PC-3 (cell line): ENCODE measurements around the gene PSMG3. TPM values are rescaled to one million over a fixed set of nuclear protein-coding genes. Genes with fewer than 3 reads are reported as not detected.

Experiments
- ATAC-seq: fragments of 200-7000 bp; cut with Tn5 transposase; 2 replicates; pipeline ENCODE4 v1.9.1; 2020; ENCODE audit warnings: mild to moderate bottlenecking, moderate library complexity
- BruUV-seq: library from RNA; stranded (reverse); fragments of 400-500 nt; replicated peaks from 2 replicates; lab custom pipeline; 2021; lab: Mats Ljungman, UMichigan
- CTCF ChIA-PET: fragments of 300-600 bp; sonication (Branson Sonifier 250); formaldehyde crosslinking; loops from one replicate; lab custom pipeline; 2022; ENCODE audit warnings: antibody characterized with exemption; lab: Charles Lee
- POLR2A ChIA-PET: fragments of 300-600 bp; sonication (Branson Sonifier 250); formaldehyde crosslinking; loops from one replicate; lab custom pipeline; 2022; ENCODE audit warnings: antibody characterized with exemption; ENCODE audit not compliant: unreplicated experiment; lab: Charles Lee
- DNase-seq: peaks from one replicate; pipeline ENCODE4 v3.0.0-alpha.2; 2015
- H2AFZ ChIP-seq: fragments of 300-600 bp; sonication (generic); 2 replicates; pipeline ENCODE4 v1.6.0; 2016; ENCODE audit warnings: antibody characterized with exemption, low read length
- H3F3A ChIP-seq: fragments of 300-600 bp; sonication (generic); one replicate; pipeline ENCODE4 v1.6.0; 2017; ENCODE audit warnings: antibody characterized with exemption, low read length, control low read depth, mild to moderate bottlenecking; ENCODE audit not compliant: unreplicated experiment
- H3K27ac ChIP-seq: fragments of 300-600 bp; sonication (generic); 2 replicates; pipeline ENCODE4 v1.5.1; 2016; ENCODE audit warnings: mild to moderate bottlenecking, low read length
- H3K27me3 ChIP-seq: fragments of 300-600 bp; sonication (generic); 2 replicates; pipeline ENCODE4 v1.6.1; 2016; ENCODE audit warnings: low read length, mixed read lengths
- H3K36me3 ChIP-seq: fragments of 300-600 bp; sonication (generic); 2 replicates; pipeline ENCODE4 v1.6.1; 2016; ENCODE audit warnings: low read depth, mixed run types, low read length, mixed read lengths
- H3K4me1 ChIP-seq: fragments of 300-600 bp; sonication (generic); 2 replicates; pipeline ENCODE4 v1.5.1; 2016; ENCODE audit warnings: low read length; ENCODE audit not compliant: insufficient read depth
- H3K4me2 ChIP-seq: fragments of 300-600 bp; sonication (generic); 2 replicates; pipeline ENCODE4 v1.6.0; 2016; ENCODE audit warnings: low read length
- H3K4me3 ChIP-seq: fragments of 300-600 bp; sonication (generic); 2 replicates; pipeline ENCODE4 v1.5.1; 2016; ENCODE audit warnings: mild to moderate bottlenecking, low read length, mixed read lengths
- H3K79me2 ChIP-seq: fragments of 300-600 bp; sonication (generic); 2 replicates; pipeline ENCODE4 v1.6.1; 2017; ENCODE audit warnings: low read length, mixed read lengths
- H3K9ac ChIP-seq: fragments of 300-600 bp; sonication (generic); 2 replicates; pipeline ENCODE4 v1.6.0; 2016; ENCODE audit warnings: mild to moderate bottlenecking, low read length
- H3K9me2 ChIP-seq: fragments of 300-600 bp; sonication (generic); replicated peaks from 2 replicates; pipeline ENCODE4 v1.6.1; 2016; ENCODE audit warnings: mixed run types, low read length, mixed read lengths
- H3K9me3 ChIP-seq: fragments of 300-600 bp; sonication (generic); 2 replicates; pipeline ENCODE4 v1.6.1; 2016; ENCODE audit warnings: low read length, mixed read lengths
- H4K20me1 ChIP-seq: fragments of 300-600 bp; sonication (generic); 2 replicates; pipeline ENCODE4 v1.6.1; 2016; ENCODE audit warnings: low read length, mixed read lengths
- EZH2 ChIP-seq: fragments of 300-600 bp; sonication (generic); IDR thresholded peaks from one replicate; pipeline ENCODE4 v1.6.1; 2017; ENCODE audit warnings: antibody characterized with exemption, mild to moderate bottlenecking, low read length; ENCODE audit not compliant: unreplicated experiment
- EZH2phosphoT487 ChIP-seq: fragments of 300-600 bp; sonication (generic); IDR thresholded peaks from 2 replicates; pipeline ENCODE4 v1.6.1; 2018; ENCODE audit warnings: mild to moderate bottlenecking, antibody characterized with exemption, low read length, borderline replicate concordance
- intact Hi-C: fragments of 100-400 bp; cut with micrococcal nuclease; formaldehyde crosslinking; loops from 2 replicates; pipeline ENCODE4 v1.9.0; 2023
- total RNA-seq: library from RNA; depleted of rRNA; stranded (reverse); fragments of >200 nt; gene quantifications from 2 replicates; pipeline ENCODE4 v1.2.3, GENCODE V29; 2014
- TF ChIP-seq, protein P1 (sequence below): fragments of 300-600 bp; sonication (generic); conservative IDR thresholded peaks from 2 replicates; pipeline ENCODE4 v1.5.1; 2017; ENCODE audit warnings: antibody characterized with exemption, low read depth, mild to moderate bottlenecking, low read length

PSMG3 gene
- total RNA-seq, 1 experiment from 2014 or later, result 133 TPM

DNA sequence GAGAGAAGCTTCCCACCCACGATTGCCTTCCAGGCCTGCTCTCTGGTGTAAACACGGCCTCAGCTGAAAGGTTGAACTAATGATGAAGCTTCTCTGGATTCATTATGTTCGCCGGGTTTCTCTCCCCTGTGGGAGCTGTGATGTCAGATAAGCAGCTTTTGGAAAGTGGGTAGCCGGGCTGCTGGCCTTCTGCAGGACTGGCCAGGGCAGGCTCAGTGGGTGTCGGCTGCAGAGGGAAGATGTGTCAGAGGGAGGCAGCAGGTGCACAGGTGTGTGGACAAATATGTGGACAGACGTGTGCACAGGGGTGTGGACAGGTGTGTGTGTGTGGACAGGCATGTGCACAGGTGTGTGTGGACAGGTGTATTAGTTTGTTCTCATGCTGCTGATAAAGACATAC lies 28.5 kb upstream of the PSMG3 start:
- no peaks in the 10 kb centered on the region for H3K9me2 ChIP-seq
- DNase-seq (no peak), ATAC-seq (no peak)
- no peak overlapping the region for H3K4me3 ChIP-seq
- intact Hi-C loops, result no loop called here
- no peaks in the 10 kb centered on the region for H3K36me3 ChIP-seq
- H3K9ac ChIP-seq, result no peak overlapping the region
- H3K4me1 ChIP-seq, result no peaks in the 10 kb centered on the region
- no peak overlapping the region for H3K4me2 ChIP-seq
- ChIA-PET CTCF (no interaction called here), POLR2A (no interaction called here)
- no peak overlapping the region for H3K27ac ChIP-seq
- no peak overlapping the region for H2AFZ ChIP-seq
- H3F3A ChIP-seq, result no peaks in the 10 kb centered on the region
- H4K20me1 ChIP-seq, result no peaks in the 10 kb centered on the region
- no TSS peak for BruUV-seq
- H3K27me3 ChIP-seq, result peaks cover 33% of the 10 kb centered on the region
- no peaks in the 10 kb centered on the region for H3K9me3 ChIP-seq
- TF ChIP-seq EZH2, result no peak
- TF ChIP-seq, protein P1, sequence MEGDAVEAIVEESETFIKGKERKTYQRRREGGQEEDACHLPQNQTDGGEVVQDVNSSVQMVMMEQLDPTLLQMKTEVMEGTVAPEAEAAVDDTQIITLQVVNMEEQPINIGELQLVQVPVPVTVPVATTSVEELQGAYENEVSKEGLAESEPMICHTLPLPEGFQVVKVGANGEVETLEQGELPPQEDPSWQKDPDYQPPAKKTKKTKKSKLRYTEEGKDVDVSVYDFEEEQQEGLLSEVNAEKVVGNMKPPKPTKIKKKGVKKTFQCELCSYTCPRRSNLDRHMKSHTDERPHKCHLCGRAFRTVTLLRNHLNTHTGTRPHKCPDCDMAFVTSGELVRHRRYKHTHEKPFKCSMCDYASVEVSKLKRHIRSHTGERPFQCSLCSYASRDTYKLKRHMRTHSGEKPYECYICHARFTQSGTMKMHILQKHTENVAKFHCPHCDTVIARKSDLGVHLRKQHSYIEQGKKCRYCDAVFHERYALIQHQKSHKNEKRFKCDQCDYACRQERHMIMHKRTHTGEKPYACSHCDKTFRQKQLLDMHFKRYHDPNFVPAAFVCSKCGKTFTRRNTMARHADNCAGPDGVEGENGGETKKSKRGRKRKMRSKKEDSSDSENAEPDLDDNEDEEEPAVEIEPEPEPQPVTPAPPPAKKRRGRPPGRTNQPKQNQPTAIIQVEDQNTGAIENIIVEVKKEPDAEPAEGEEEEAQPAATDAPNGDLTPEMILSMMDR, result no peak
- TF ChIP-seq EZH2phosphoT487, result no peak
- no peaks in the 10 kb centered on the region for H3K79me2 ChIP-seq

DNA sequence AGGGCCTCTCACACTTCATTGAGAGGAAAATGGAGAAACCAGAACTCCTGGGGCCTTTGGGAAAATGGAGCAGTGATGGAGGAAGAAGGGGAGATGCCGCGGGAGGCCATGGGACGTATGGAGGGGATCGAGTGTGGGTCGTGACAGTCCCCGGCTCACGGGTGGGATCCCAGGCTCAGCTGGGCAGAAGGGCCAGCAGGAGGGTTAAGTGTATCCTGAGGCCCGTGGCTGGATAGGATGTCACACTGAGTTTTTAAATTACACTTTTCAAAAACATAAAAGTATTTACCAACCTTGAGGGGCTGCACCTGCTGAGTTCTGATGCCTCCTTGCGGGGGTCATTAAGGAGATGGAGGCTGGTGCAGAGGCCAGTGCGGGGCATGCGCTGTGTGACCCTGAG lies 28.0 kb upstream of the PSMG3 start:
- H3K27me3 ChIP-seq, result peaks cover 34% of the 10 kb centered on the region
- POLR2A ChIA-PET, result no interaction called here

DNA sequence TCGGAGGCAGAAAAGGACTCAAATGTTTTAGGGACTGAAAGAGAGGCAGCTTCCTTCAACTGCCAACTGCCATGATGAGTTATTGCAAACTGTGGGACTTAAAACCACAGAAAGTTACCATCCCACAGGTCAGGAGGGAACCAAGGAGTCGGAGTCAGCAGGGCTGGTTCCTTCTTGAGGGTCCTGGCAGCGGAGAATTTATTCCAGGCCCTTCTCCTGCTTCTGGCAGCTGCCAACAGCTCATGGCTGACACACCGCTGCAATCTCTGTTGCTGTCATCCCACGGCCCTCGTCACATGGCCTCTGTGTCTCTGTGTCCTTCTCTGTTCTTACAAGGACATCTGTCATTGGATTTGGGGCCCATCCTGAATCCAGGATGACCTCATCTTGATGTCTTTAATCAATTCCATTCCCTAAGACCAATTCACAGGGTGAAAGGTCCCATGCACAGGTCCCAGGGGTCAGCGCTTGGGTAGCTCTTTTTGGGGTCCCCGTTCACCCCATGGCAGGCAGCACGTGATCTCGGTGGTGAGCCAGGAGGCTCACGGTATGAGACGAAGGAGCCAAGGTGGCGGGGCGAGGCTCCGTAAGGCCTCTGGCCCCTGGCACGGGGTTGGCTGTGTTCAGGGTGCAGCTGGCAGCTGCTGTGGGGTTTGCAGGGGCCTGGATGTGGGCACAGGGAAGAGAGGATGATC lies 27.4 kb upstream of the PSMG3 start:
- Histone ChIP-seq H2AFZ (no peak overlapping the region), H4K20me1 (no peaks in the 10 kb centered on the region), H3K9me3 (no peaks in the 10 kb centered on the region), H3K36me3 (no peaks in the 10 kb centered on the region), H3K9ac (no peak overlapping the region), H3K4me1 (no peaks in the 10 kb centered on the region), H3K27me3 (peaks cover 38% of the 10 kb centered on the region), H3K79me2 (no peaks in the 10 kb centered on the region), H3K27ac (no peak overlapping the region), H3F3A (no peaks in the 10 kb centered on the region), H3K4me3 (no peak overlapping the region), H3K4me2 (no peak overlapping the region), H3K9me2 (no peaks in the 10 kb centered on the region)
- no peak for DNase-seq
- BruUV-seq, result no TSS peak
- no peak for ATAC-seq
- intact Hi-C loops, result no loop called here
- ChIA-PET POLR2A (no interaction called here), CTCF (no interaction called here)
- TF ChIP-seq, protein P1, result no peak
- TF ChIP-seq EZH2, result no peak
- TF ChIP-seq EZH2phosphoT487, result no peak

More for the DNA sequence above, 28.0 kb upstream of the PSMG3 start:
- no TSS peak for BruUV-seq
- Histone ChIP-seq H3K9me3 (no peaks in the 10 kb centered on the region), H3K4me2 (no peak overlapping the region), H2AFZ (no peak overlapping the region), H3K9ac (no peak overlapping the region), H3F3A (no peaks in the 10 kb centered on the region), H3K4me3 (no peak overlapping the region), H3K79me2 (no peaks in the 10 kb centered on the region), H3K4me1 (no peaks in the 10 kb centered on the region), H3K27ac (no peak overlapping the region), H3K9me2 (no peaks in the 10 kb centered on the region), H3K36me3 (no peaks in the 10 kb centered on the region), H4K20me1 (no peaks in the 10 kb centered on the region)
- TF ChIP-seq EZH2, result no peak
- TF ChIP-seq, protein P1, result no peak
- TF ChIP-seq EZH2phosphoT487, result no peak
- ATAC-seq, result no peak
- DNase-seq, result no peak
- intact Hi-C loops, result no loop called here
- CTCF ChIA-PET, result no interaction called here
